ENCODE results near the gene BTBD6.

Gene BTBD6

GRCh38 chr14:105220699-105221597, 27.4 kb upstream of the BTBD6 start:
- H3K36me3 ChIP-seq (ENCODE audit: control insufficient read depth, insufficient read depth, low read length) = peaks cover 14% of the 10 kb centered on the region
- H3K27ac ChIP-seq (ENCODE audit: low read depth, low read length) = no peak overlapping the region
- H3K9me3 ChIP-seq (ENCODE audit: control insufficient read depth, insufficient read depth, low read length) = no peaks in the 10 kb centered on the region
- no peak overlapping the region for H3K9ac ChIP-seq (ENCODE audit: low read depth, low read length)
- H3K27me3 ChIP-seq (ENCODE audit: control insufficient read depth, insufficient read depth, low read length) = no peaks in the 10 kb centered on the region
- H3K4me1 ChIP-seq (ENCODE audit: control insufficient read depth, insufficient read depth, low read length) = no peaks in the 10 kb centered on the region
- H3K4me3 ChIP-seq (ENCODE audit: low read depth, low read length) = no peak overlapping the region

- Histone ChIP-seq H3K27ac (ENCODE audit: low read depth, low read length) (no peak overlapping the region), H3K9me3 (ENCODE audit: control insufficient read depth, insufficient read depth, low read length) (no peaks in the 10 kb centered on the region), H3K4me3 (ENCODE audit: low read depth, low read length) (no peak overlapping the region), H3K4me1 (ENCODE audit: control insufficient read depth, insufficient read depth, low read length) (no peaks in the 10 kb centered on the region), H3K36me3 (ENCODE audit: control insufficient read depth, insufficient read depth, low read length) (peaks cover 18% of the 10 kb centered on the region), H3K9ac (ENCODE audit: low read depth, low read length) (no peak overlapping the region), H3K27me3 (ENCODE audit: control insufficient read depth, insufficient read depth, low read length) (no peaks in the 10 kb centered on the region)
These were observed 26.6 kb upstream of the BTBD6 start for GRCh38 chr14:105221598-105222178.

DNA sequence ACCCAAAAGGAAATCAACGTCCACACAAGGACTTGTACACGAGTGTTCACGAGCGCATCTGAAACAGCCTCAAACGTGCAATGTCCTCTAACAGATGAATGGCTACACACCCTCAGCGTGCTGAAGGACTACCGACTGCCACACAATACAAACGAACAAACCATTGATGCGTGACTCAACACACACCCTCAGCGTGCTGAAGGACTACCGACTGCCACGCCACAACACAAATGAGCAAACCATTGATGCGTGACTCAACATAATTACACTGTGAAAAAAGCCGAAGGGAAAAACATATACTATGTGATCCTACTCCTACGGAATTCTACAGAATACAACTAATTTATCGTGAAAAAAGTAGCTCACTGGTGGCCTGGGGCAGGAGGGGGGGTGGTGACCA, 25.1 kb upstream of the BTBD6 start:
- H3K27me3 ChIP-seq (ENCODE audit: control insufficient read depth, insufficient read depth, low read length) = no peaks in the 10 kb centered on the region
- no peak overlapping the region for H3K4me3 ChIP-seq (ENCODE audit: low read depth, low read length)
- H3K4me1 ChIP-seq (ENCODE audit: control insufficient read depth, insufficient read depth, low read length) = no peaks in the 10 kb centered on the region
- H3K9me3 ChIP-seq (ENCODE audit: control insufficient read depth, insufficient read depth, low read length) = no peaks in the 10 kb centered on the region
- H3K36me3 ChIP-seq (ENCODE audit: control insufficient read depth, insufficient read depth, low read length) = peaks cover 18% of the 10 kb centered on the region
- H3K27ac ChIP-seq (ENCODE audit: low read depth, low read length) = no peak overlapping the region
- H3K9ac ChIP-seq (ENCODE audit: low read depth, low read length) = no peak overlapping the region

DNA sequence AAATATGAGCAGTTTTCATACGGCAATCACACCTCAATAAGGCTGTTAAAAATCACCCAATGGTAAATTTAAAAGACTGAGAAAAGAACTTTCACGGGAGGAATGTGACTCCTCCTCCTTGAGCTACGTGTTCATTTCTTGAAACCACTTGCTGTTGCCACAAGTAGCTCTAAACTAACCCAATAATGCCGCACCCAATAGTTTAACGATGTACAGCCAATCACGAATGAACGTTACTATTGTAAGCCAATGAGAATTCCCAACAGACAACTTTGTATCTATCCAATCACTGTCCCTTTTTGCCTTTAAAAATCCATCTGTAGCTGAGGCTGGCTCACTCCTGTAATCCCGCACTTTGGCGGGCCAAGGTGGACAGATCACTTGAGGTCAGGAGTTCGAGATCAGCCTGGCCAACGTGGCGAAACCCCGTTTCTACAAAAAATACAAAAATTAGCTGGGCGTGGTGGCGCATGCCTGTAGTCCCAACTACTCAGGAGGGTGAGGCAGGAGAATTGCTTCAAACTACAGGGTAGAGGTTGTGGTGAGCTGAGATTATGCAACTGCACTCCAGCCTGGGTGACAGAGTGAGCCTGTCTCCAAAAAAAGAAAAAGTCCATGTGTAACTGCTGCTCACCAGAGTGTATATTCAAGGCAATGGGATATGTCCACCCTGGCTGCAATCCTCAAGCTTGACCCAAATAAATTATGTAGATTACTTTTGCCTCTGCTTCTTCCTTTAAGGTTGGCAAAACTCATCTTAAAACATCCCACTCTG, 24.4 kb upstream of the BTBD6 start:
- Histone ChIP-seq H3K4me3 (ENCODE audit: low read depth, low read length) (no peak overlapping the region), H3K4me1 (ENCODE audit: control insufficient read depth, insufficient read depth, low read length) (no peaks in the 10 kb centered on the region), H3K9ac (ENCODE audit: low read depth, low read length) (no peak overlapping the region), H3K27me3 (ENCODE audit: control insufficient read depth, insufficient read depth, low read length) (no peaks in the 10 kb centered on the region), H3K36me3 (ENCODE audit: control insufficient read depth, insufficient read depth, low read length) (peaks cover 11% of the 10 kb centered on the region), H3K27ac (ENCODE audit: low read depth, low read length) (no peak overlapping the region), H3K9me3 (ENCODE audit: control insufficient read depth, insufficient read depth, low read length) (no peaks in the 10 kb centered on the region)

GRCh38 chr14:105224845-105225570, 23.3 kb upstream of the BTBD6 start:
- H3K4me1 ChIP-seq (ENCODE audit: control insufficient read depth, insufficient read depth, low read length) = no peaks in the 10 kb centered on the region
- H3K36me3 ChIP-seq (ENCODE audit: control insufficient read depth, insufficient read depth, low read length) = peaks cover 10% of the 10 kb centered on the region; the same call in 1 of the 2 replicates
- no peak overlapping the region for H3K4me3 ChIP-seq (ENCODE audit: low read depth, low read length)
- H3K27me3 ChIP-seq (ENCODE audit: control insufficient read depth, insufficient read depth, low read length) = no peaks in the 10 kb centered on the region
- H3K9ac ChIP-seq (ENCODE audit: low read depth, low read length) = no peak overlapping the region
- no peak overlapping the region for H3K27ac ChIP-seq (ENCODE audit: low read depth, low read length)
- H3K9me3 ChIP-seq (ENCODE audit: control insufficient read depth, insufficient read depth, low read length) = no peaks in the 10 kb centered on the region

DNA sequence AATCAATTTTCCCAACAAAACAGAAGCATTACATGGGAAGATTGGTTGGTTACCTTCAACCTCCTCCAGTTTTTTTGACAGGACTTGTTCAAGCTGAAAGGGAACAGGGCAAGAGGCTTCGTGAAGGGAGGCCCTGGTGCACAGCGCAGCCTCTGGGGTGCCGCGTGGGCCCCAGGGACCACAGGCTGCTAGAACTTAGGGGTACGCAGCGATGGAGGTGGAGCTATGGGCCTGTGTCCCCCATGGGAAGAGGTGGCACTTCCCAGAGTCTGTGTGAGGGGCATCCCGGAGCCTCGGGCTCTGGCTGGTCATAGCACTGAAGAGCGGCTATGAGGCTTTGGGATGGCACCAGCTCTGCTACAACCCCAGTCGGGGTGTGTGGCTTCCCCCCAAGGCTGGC, 22.1 kb upstream of the BTBD6 start:
- Histone ChIP-seq H3K36me3 (ENCODE audit: control insufficient read depth, insufficient read depth, low read length) (peaks cover 9% of the 10 kb centered on the region; the same call in 1 of the 2 replicates), H3K4me1 (ENCODE audit: control insufficient read depth, insufficient read depth, low read length) (no peaks in the 10 kb centered on the region), H3K9me3 (ENCODE audit: control insufficient read depth, insufficient read depth, low read length) (no peaks in the 10 kb centered on the region), H3K9ac (ENCODE audit: low read depth, low read length) (no peak overlapping the region), H3K27me3 (ENCODE audit: control insufficient read depth, insufficient read depth, low read length) (no peaks in the 10 kb centered on the region), H3K27ac (ENCODE audit: low read depth, low read length) (no peak overlapping the region), H3K4me3 (ENCODE audit: low read depth, low read length) (no peak overlapping the region)

GRCh38 chr14:105227346-105227745, 21.0 kb upstream of the BTBD6 start:
- H3K27me3 ChIP-seq (ENCODE audit: control insufficient read depth, insufficient read depth, low read length) = no peaks in the 10 kb centered on the region

GRCh38 chr14:105228562-105228961, 19.8 kb upstream of the BTBD6 start:
- H3K36me3 ChIP-seq (ENCODE audit: control insufficient read depth, insufficient read depth, low read length) = 0 out of 2 replicates have a peak, but pooled peaks cover 7% of the 10 kb centered on the region
- H3K4me1 ChIP-seq (ENCODE audit: control insufficient read depth, insufficient read depth, low read length) = no peaks in the 10 kb centered on the region
- H3K27me3 ChIP-seq (ENCODE audit: control insufficient read depth, insufficient read depth, low read length) = no peaks in the 10 kb centered on the region
- no peak overlapping the region for H3K27ac ChIP-seq (ENCODE audit: low read depth, low read length)
- no peak overlapping the region for H3K9ac ChIP-seq (ENCODE audit: low read depth, low read length)
- no peak overlapping the region for H3K4me3 ChIP-seq (ENCODE audit: low read depth, low read length)
- peaks cover 3% of the 10 kb centered on the region; the same call in 1 of the 2 replicates for H3K9me3 ChIP-seq (ENCODE audit: control insufficient read depth, insufficient read depth, low read length)

More at GRCh38 chr14:105227346-105227745, 21.0 kb upstream of the BTBD6 start:
- Histone ChIP-seq H3K36me3 (ENCODE audit: control insufficient read depth, insufficient read depth, low read length) (0 out of 2 replicates have a peak, but pooled peaks cover 7% of the 10 kb centered on the region), H3K9me3 (ENCODE audit: control insufficient read depth, insufficient read depth, low read length) (peaks cover 3% of the 10 kb centered on the region; the same call in 1 of the 2 replicates), H3K4me3 (ENCODE audit: low read depth, low read length) (no peak overlapping the region), H3K9ac (ENCODE audit: low read depth, low read length) (no peak overlapping the region), H3K4me1 (ENCODE audit: control insufficient read depth, insufficient read depth, low read length) (no peaks in the 10 kb centered on the region), H3K27ac (ENCODE audit: low read depth, low read length) (no peak overlapping the region)

- Histone ChIP-seq H3K9me3 (ENCODE audit: control insufficient read depth, insufficient read depth, low read length) (peaks cover 3% of the 10 kb centered on the region; the same call in 1 of the 2 replicates), H3K4me3 (ENCODE audit: low read depth, low read length) (no peak overlapping the region), H3K4me1 (ENCODE audit: control insufficient read depth, insufficient read depth, low read length) (no peaks in the 10 kb centered on the region), H3K9ac (ENCODE audit: low read depth, low read length) (no peak overlapping the region), H3K27me3 (ENCODE audit: control insufficient read depth, insufficient read depth, low read length) (no peaks in the 10 kb centered on the region), H3K36me3 (ENCODE audit: control insufficient read depth, insufficient read depth, low read length) (0 out of 2 replicates have a peak, but pooled peaks cover 7% of the 10 kb centered on the region), H3K27ac (ENCODE audit: low read depth, low read length) (no peak overlapping the region)
These were observed 19.2 kb upstream of the BTBD6 start for GRCh38 chr14:105229099-105229655.
